Cardiac septum (tissue), 1 donor: ENCODE data around the gene STX4. TPM values are rescaled to one million over a fixed set of nuclear protein-coding genes. Genes with fewer than 3 reads are reported as not detected.
"Not testable (repeated sequence)": the region's sequence is repeated elsewhere in the genome, so short reads cannot be mapped to it uniquely, and the experiment has no call there.

Experiments used
- DNase-seq: peaks from one replicate; pipeline ENCODE4 v3.0.0-alpha.2; 2020; ENCODE audit warnings: low spot score
- intact Hi-C: fragments of 100-400 bp; cut with DNase I; formaldehyde crosslinking; loops from one replicate; pipeline ENCODE4 v1.14.0; 2022
- total RNA-seq: library from RNA; stranded (reverse); fragmentation: NEBNext Ultra II Directional; extraction: Animal tissue kit (Norgen Biotek cat#: 25700); gene quantifications from one replicate; pipeline ENCODE4 v1.2.1, GENCODE V29; 2021
- donor health status: DM: no; HTN: no; CAD: no.

The STX4 gene
- total RNA-seq, 1 donor from 2014 or later, result 41.1 TPM

DNA sequence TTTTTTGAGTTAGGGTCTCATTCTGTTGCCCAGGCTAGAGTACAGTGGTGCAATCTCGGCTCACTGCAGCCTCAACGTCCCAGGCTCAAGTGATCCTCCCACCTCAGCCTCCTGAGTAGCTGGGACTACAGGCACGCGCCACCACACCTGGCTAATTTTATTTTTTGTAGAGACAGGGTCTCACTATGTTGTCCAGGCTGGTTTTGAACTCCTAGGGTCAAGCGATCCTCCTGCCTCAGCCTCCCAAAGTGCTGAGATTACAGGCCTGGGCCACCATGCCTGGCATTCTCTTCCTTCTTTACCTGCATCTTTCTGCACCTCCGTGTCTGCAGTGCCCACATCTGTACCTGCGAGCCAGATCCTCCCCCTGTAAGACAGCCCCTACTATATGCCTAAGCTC is 21.5 kb upstream of the STX4 start:
- intact Hi-C loops, DNase-seq: not testable (repeated sequence)

DNA sequence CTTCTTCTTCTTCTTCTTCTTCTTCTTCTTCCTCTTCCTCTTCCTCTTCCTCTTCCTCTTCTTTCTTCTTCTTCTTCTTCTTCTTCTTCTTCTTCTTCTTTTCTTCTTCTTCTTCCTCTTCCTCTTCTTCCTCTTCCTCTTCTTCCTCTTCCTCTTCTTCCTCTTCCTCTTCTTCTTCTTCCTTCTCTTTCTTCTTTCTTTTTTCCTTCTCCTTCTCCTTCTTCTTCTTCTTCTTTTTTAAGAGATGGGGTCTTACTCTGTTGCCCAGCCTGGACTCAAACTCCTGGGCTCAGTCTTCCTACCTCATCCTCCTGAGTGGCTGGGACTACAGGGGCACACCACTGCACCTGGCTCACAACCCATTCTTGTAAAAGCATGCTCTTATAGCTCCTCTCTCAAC is 20.1 kb upstream of the STX4 start:
- intact Hi-C loops, DNase-seq: not testable (repeated sequence)

DNA sequence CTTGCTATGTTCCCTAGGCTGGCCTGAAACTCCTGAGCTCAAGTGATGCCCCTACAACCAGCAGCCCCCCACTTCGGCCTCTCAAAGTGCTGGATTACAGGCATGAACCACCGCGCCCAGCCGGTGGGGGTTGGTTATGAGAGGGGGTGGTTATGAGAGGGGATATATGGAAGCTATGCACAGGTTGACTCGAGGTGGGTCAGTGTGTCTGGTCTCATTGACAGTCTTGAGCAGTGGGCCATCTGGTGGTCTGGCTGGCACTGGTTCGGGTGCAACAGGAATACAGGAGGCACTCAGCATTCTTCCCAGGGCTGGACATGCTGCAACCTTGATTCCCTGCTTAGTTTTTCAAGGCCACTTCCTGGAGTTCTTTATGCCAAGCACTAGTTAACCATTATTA is 17.3 kb upstream of the STX4 start:
- no peak for DNase-seq

DNA sequence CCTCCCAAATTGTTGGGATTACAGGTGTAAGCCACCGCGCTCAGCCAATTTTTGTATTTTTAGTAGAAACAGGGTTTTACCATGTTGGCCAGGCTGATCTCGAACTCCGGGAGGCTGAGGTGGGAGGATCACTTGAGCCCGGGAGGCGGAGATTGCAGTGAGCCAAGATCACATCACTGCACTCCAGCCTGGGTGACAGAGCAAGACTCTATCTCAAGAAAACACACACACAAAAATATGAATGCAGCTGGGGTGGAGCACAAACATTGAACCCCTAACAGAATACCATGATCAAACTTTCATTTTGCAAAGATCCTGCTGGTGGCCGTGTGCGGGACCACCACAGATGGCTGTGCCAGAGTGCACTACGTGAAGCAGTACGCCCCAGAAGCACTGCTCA is 15.6 kb upstream of the STX4 start:
- DNase-seq, intact Hi-C loops: not testable (repeated sequence)

More for the DNA sequence above, 17.3 kb upstream of the STX4 start:
- intact Hi-C loops, result no loop called here

DNA sequence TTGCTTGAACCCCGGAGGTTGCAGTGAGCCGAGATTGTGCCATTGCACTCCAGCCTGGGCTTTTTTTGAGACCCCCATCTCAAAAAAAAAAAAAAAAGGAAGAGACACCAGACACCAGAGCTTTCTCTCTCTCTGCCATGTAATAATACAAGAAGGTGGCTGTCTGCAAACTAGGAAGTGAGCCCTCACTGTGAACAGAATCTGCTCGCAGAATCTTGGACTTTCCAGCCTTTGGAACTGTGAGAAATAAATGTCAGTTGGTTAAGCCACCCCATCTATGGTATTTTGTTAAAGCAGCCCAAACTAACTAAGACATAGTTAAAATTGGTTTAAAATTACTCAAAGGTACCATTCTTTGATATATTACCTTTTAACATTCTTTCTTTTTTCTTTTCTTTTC is 12.8 kb upstream of the STX4 start:
- DNase-seq, result no peak
- intact Hi-C loops, result no loop called here

DNA sequence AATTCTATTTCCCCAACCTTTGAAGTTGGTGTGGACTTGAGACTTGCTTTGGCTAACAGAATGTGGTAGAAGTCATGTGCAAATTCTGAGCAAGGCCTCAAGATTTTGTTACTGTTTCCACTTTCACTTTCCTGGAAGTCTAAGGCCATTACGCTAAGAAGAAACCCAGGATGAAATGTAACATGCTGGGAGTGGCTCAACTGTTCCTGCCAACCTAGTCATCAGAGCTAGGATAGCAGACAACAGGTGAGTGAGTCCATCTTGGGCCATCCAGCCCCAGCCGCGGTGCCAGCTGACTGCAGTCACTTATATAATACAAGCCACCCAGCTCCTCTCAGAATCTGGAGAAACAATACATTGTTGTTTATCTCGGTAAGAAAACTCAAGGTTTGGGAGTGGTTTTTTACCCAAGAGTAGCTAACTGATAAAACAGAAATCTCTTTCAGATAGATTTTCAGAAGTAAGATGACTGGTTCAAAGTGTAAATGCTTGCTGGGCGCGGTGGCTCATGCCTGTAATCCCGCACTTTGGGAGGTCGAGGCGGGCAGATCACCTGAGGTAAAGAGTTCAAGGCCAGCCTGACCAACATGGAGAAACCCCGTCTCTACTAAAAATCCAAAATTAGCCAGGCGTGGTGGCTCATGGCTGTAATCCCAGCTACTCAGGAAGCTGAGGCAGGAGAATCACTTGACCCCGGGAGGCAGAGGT is 10.7 kb upstream of the STX4 start:
- intact Hi-C loops, result loop anchor here (2.0 kb wide), 1 partner anchor 20 kb away; no protein-coding TSS in a partner anchor
- no peak for DNase-seq

DNA sequence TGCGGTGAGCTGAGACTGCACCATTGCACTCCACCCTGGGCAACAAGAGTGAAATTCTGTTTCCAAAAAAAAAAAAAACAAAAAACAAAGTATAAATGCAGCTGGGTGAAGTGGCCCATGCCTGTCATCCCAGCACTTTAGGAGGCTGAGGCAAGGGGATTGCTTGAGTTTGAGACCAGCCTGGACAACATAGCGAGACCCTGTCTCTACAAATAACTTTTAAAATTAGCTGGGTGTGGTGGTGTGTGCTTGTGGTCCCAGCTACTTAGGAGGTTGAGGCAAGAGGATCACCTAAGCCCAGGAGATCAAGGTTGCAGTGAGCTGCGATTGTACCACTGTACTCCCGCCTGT is 10.1 kb upstream of the STX4 start:
- no peak for DNase-seq
- intact Hi-C loops, result loop anchor here (2.0 kb wide), 1 partner anchor 20 kb away; no protein-coding TSS in a partner anchor

DNA sequence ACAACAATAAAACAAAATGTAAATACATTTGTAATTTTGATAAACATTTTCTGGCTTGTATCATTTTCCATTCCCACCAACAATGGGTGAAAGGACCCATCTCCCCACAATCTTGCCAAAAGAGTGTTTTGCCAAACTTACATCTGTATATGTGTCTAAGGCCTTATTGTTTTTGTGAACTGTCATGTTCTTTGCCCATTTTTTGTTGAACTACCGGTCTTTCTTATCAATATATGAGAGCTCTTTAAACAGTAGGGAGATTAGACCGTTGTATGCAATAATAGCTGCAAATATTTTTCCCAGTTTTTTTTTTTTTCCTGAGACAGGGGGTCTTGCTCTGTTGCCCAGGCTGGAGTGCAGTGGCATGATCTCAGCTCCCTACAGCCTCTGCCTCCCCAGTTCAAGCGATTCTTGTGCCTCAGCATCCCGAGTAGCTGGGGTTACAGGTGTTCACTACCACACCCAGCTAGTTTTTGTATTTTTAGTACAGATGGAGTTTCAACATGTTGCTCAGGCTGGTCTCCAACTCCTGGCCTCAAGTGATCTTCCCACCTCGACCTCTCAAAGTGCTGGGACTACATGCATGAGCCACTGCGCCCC is 9.6 kb upstream of the STX4 start:
- no peak for DNase-seq
- intact Hi-C loops, result loop anchor here (2.0 kb wide), 1 partner anchor 19 kb away; no protein-coding TSS in a partner anchor

DNA sequence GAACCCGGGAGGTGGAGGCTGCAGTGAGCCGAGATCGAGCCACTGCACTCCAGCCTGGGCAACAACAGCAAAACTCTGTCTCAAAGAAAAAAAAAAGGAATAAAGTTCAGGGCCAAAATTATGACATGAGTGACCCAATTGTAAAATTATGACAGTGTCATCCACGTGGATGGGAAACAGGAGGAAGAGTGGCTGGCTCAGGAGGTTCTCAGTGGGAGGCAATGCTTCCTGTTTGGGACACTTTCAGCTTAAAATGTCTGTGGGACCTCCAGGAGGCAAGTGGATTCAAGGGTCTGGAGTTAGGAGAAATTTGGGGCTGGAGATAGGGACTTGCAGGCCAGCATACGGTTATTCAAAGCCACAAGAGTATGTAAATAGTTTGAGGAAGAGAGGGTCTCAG is 8.0 kb upstream of the STX4 start:
- intact Hi-C loops, result no loop called here
- DNase-seq, result no peak

DNA sequence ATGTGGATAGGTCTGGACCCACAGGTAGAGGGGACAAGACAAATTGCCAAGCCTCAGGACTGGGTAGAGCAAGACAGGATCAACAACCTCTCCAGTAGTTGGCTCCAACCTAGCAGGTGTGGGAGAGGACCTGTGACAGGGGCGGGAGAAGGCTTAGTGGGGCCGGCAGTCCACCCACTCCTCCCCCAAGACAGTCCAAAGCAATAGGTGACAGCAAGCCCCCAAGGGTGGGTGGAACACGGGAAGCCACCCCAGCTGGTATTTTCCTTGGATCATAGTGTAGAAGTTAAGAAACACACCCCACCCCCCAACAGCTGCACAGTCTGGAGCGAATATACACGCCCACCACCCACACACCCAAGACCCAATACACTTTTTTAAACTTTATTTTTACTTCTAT is 4.1 kb upstream of the STX4 start:
- DNase-seq, result no peak
- intact Hi-C loops, result no loop called here

DNA sequence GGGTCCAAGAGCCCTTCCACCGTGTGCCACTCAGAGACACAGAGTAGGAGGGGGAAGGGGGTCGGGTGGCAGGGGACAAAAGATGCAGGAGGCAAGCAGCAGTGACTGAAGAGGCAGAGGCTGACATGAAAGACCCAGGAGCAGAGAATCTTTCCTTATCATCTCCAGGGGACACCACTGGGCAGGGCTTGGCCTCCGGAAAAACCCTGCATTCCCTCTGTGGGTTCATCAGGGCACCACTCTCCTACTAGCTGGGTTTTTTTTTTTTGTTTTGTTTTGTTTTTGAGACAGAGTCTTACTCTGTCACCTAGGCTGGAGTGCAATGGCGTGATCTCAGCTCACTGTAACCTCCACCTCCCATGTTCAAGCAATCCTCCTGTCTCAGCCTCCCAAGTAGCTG is 2.1 kb upstream of the STX4 start:
- intact Hi-C loops, result loop anchor here (5.0 kb wide), 1 partner anchor 41 kb away; the partner anchor contains the start of genes ZNF646 and ZNF668
- DNase-seq, result no peak

DNA sequence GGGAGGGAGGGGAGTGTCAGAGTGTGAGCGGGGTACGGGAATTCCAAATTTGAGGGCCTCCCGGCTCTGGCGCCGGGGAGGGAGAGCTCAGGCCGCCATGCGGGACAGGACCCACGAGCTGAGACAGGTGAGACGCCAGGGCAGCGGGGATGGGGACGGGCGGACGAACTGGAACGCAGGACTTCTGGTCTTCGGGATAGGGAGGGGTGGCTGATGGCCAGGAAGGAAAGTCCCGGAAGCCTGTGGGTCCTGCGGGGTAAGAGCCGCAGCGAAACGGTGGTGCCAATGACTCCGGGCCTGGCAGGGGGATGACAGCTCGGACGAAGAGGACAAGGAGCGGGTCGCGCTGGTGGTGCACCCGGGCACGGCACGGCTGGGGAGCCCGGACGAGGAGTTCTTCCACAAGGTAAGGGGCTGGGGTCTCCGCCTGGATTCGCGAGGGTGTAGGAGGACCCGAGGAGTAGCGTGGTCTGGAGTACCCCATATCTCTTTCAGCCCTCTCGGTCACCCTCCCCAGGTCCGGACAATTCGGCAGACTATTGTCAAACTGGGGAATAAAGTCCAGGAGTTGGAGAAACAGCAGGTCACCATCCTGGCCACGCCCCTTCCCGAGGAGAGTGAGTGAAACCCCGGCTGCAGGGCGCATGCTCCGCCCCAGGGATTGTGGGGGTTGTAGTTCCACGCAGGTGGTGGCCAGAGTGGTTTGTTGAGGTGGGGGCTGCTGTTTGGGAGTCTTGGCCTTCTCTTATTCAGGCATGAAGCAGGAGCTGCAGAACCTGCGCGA is 543 bp downstream of the STX4 start:
- intact Hi-C loops, result loop anchor here (5.0 kb wide), 1 partner anchor 38 kb away; the partner anchor contains the start of genes ZNF646 and ZNF668
- peak; percentile 96 for DNase-seq

DNA sequence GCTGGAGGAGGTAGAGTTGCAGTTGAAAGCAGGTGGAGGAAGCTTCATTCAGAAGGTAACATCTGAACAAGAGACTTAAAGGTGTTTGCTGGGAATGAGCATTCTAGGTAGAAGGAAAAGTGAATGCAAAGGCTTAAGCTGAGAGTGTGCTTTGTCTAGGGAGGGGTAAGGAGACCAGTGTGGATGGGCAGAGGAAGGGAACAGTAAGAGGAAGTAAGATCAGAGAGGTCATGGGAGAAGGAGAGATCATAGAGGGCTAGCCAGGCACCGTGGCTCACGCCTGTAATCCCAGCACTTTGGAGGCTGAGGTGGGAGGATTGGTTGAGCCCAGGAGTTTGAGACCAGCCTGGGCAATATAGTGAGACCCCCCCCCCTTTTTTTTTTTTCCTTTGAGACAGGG is 3.3 kb downstream of the STX4 start:
- no peak for DNase-seq
- intact Hi-C loops, result no loop called here

DNA sequence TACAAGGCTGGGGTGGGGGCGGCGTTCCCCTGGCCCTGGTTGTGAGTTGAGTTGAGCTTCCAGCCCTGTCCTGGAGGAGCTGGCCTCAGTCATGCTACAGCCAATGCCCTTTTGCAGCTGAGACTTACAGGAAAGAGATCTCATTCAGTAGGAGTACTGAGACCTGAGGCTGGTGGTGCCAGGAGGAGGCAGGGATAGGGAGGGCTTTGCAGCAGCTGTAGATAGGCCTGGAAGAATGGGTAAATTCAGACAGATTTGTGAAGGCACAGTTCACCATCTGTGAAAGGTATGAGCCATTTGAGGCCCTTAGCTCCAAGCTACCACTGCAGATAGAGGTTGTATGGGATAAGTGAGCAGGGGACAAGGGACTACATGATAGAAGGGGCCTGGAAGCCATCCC is 5.6 kb downstream of the STX4 start:
- intact Hi-C loops, result no loop called here
- no peak for DNase-seq

DNA sequence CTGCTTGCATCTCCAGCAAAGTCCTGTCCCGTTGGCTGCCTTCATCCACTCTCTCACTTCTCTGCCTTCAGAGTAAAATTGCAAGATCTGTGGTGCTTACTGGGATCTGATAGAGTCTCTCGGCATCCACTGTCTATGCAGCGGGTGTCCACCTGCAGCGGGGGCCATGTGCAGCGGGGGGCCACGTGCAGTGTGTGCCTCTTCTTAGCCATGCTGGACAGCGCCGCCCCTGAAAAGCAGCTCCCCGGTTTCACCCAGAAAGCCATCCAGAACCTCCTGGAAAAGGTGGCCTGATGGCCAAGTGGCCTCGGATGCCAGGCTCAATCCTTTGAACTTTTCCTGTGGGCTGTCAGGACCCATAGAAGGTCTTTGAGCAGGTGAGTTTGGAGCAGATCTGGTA is 9.5 kb downstream of the STX4 start:
- intact Hi-C loops, result loop anchor here (2.0 kb wide), 1 partner anchor 20 kb away; no protein-coding TSS in a partner anchor
- DNase-seq, result no peak

DNA sequence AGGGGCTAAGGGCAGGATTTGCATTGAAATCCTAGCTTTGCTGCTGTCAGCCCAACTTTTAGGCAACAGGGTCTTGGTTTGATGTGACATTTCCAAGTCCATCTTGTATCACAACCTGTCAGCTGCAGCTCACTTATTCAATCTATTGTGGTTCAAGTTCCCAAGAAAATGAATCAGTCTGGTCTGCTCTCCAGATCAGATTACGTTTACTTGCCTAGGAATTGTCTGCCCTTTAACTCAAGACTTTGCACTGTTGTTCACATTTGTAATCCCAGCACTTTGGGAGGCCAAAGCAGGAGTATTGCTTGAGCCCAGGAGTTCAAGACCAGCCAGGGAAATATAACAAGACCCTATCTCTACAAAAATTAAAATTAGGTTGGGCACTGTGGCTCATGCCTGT is 10.0 kb downstream of the STX4 start:
- intact Hi-C loops, result loop anchor here (2.0 kb wide), 1 partner anchor 21 kb away; no protein-coding TSS in a partner anchor

DNA sequence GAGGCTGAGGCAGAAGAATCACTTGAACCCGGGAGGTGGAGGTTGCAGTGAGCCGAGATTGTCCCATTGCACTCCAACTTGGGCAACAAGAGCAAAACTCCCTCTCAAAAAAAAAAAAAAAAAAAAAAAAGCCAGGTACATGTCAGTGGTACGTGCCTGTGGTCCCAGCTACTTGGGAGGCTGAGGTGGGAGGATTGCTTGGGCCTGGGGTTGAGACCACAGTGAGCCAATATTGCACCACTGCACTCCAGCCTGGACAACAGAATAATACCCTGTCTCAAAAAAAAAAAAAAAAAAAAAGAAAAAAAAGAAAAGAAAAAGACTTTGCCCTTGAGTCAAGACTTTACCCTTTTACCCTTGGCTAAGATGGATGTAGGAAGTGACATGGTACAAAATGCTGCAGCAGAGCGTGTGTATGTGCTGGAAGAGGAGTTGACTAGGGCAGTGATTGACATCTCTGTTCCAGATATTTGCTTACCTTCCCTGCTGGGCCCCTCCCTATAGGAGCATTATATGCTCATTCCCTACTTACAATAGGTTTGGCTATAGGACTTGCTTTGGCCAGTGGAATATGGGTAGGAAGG is 10.6 kb downstream of the STX4 start:
- no peak for DNase-seq
- intact Hi-C loops, result loop anchor here (2.0 kb wide), 1 partner anchor 21 kb away; no protein-coding TSS in a partner anchor

More for the DNA sequence above, 10.0 kb downstream of the STX4 start:
- DNase-seq, result no peak

DNA sequence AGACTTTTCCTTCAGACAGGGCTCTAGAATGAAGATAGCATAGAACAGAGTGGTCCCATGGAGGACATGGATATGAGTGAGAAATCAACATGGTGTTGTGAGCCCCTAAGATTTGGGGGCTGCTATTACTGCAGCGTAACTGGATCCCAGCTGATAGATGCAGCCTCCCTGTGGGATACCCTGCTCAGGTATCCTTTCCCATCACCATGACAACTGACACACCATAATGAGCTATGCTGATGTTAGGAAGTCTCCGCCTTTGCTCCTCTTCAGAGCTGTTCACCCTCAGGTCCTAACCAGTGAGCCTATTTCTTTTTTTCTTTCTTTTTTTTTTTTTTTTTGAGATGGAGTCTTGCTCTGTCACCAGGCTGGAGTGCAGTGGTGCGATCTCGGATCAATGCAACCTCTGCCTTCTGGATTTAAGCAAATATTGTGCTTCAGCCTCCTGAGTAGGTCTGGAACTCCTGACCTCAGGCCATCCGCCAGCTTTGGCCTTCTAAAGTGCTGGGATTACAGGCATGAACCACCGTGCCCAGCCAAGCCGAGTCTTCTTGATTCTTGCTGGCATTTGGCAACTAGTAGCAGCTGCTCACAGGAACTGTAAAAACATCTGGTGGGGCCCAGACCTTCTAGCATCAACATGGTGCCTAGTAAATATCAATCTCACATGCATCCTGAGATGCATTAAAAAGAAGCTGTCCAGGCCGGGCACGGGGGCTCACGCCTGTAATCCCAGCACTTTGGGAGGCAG is 17.1 kb downstream of the STX4 start:
- no peak for DNase-seq
- intact Hi-C loops, result no loop called here

DNA sequence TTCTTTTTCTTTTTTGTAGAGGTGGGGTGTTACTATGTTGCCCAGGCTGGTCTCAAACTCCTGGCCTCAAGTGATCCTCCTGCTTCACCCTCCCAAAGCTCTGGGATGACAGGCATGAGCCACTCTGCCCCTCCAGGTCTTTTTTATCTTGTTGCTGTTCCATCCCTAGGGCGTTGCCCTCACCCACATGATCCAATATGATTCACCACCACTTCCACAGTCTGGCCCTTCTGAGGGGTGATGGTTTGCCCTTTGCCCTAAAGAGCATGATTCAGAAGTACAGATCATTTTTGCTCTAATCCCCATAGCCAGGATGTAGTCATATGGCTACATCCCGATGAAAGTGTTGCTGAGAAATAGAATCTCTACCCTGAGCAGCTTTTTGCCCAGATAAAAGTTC is 18.8 kb downstream of the STX4 start:
- intact Hi-C loops, result no loop called here
- DNase-seq, result no peak
